ENCODE results near the gene NSD2.

DNA sequence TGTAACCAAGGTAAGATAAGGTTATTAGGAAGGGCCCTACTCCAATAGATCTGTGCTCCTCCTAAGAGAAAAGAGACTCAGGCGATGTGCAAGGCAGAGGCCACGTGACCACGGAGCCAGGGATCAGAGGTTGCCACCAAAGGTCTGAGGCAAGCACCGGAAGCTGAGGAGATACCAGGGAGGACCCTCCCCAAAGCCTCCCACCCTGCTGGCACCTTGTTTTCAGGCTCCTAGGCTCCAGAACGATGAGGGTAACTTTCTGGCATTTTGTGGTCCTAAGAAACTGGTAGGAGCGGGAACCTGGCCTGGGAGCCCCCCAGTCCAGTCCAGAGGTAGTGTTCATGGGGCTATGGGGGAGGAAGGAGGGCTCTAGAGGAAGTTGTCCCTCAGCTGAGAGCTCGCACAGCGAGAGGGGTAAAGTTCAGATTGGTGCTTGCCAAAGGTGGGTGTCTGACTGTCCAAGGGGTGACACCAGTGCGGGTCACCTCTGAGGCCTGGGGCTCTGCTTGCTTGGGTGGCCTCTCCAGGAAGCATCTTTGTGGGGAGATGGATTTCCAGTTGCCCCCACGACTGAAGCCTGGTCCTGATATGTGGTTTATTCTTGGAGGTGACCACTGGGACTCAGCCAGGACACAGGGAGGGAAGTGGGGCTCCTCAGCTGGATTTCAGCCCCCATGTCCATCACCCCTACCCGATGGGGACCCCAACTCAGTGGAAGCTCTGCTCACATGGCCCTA lies 7.7 kb upstream of the NSD2 start:
- no peak for TF ChIP-seq POLR2A (IDR thresholded peaks at IDR 0.05)
- TF ChIP-seq, protein P1, sequence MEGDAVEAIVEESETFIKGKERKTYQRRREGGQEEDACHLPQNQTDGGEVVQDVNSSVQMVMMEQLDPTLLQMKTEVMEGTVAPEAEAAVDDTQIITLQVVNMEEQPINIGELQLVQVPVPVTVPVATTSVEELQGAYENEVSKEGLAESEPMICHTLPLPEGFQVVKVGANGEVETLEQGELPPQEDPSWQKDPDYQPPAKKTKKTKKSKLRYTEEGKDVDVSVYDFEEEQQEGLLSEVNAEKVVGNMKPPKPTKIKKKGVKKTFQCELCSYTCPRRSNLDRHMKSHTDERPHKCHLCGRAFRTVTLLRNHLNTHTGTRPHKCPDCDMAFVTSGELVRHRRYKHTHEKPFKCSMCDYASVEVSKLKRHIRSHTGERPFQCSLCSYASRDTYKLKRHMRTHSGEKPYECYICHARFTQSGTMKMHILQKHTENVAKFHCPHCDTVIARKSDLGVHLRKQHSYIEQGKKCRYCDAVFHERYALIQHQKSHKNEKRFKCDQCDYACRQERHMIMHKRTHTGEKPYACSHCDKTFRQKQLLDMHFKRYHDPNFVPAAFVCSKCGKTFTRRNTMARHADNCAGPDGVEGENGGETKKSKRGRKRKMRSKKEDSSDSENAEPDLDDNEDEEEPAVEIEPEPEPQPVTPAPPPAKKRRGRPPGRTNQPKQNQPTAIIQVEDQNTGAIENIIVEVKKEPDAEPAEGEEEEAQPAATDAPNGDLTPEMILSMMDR (IDR thresholded peaks at IDR 0.05), result no peak

All from Peyer's patch (tissue), 4 donors.